Activated T-cell treated with anti-CD3 and anti-CD28 coated beads for 4 hours (primary cell): ENCODE results near the gene SUGCT.

ENCODE experiments used
- DNase-seq: peaks from one replicate; pipeline ENCODE4 v3.0.0-alpha.2; 2020

The SUGCT gene

DNA sequence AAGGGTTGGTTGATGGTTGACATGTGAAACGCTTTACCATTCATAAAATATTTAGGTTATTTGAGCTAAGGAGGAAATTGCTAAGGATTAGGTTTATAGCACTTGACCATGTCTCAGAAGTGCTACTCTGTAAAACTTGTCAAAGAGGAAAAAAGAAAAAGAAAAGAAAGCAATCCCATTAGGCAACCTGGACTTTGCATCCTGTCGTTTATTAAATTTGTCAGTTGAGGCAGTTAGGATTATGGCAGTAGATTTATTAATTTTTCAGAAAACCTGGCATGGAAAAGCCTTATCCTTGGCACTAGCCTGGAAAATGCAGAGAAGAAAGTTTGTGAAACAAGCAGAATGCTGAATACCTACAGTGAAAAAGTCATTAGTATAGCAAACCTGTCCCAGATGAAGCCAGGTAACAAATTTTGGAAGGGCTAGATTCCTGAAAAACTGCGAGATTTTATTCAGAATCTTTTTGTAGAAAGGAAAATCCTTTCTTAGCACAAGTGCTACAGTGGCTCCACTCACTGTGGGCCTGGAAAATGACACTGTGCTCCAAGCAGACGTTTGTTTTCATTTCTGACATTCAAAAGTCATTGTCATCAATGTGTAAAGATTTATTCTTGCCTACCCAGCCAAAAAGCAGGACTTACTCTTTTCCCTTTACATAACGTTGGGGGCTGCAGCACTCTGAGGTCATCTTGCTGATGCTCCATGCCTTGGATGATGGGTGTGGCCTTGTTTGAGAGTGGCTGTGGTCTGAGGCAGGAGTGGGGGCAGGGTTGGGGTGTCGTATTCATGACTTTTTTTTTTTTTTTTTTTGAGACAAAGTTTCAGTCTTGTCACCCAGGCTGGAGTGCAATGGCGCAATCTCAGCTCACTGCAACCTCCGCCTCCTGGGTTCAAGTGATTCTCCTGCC is 664.9 kb downstream of the SUGCT start:
- DNase-seq, result no peak

DNA sequence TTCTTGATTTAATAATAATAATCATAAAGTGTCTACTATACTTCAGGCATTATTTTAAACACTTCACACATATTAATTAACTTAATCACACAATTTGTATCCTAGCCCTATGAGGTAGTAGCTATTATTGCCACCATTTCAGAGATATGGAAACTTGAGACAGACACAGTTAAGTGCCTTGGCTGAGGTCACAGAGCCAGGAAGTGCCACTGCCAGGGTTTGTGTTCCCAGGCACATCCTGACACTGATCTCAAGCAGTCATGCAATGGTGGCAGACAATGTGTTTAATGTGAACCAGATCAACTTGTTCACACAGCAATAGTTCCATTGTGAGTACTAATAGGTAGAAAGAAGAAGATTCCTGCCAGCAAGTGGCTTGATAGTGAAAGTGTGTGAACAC is 666.0 kb downstream of the SUGCT start:
- DNase-seq, result no peak

DNA sequence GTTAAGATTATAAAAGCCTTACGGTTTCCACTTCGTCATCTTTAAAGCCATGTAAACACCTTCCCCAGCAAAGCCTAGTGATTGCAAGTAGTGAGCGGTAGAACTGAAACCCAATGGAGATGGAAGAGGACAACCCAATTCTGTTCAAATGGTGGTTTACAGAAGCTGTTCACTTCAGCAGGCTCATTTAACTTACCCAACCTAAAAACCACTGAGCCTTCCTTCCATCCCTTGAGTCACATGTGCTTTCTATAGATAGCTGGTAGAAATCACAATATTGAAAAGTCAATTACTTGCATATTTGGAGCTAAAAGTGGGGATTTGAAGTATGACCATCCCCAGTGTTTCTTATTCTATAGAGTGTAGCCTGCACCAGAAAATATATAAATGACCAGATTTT is 667.7 kb downstream of the SUGCT start:
- no peak for DNase-seq

DNA sequence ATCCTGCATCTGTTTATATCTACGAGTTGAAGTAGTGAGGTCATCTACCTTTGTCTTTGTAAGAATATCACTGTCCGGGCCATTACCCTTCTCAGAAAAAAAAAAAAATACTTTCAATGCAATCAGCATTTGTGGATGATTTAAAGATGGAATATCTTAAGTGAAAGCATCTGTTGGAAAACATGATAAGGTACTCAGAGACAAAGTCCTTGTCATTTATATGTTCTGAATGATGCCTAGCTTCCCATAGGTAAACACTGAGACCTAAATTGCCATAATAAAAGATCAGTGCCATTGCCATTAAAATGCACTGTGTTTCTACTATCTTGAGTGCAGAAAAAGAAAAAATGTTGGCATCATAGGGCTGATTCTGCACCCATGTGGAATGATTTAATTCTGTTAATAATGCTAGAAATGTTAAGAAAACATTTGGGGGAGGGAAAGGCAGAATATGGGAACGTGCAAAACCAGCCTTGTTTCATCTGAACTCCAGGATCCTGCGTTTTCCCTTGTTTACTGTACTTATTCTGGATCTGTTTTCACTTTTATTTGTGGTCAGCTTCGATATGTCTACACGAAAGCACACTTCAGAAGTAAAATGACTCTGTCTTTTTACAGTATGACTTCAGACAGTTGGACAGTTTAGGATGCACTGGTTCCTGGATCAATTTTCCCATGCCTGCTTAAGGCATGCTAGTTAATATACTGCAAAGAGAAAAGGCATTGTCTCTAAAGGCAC is 669.8 kb downstream of the SUGCT start:
- DNase-seq, result no peak

DNA sequence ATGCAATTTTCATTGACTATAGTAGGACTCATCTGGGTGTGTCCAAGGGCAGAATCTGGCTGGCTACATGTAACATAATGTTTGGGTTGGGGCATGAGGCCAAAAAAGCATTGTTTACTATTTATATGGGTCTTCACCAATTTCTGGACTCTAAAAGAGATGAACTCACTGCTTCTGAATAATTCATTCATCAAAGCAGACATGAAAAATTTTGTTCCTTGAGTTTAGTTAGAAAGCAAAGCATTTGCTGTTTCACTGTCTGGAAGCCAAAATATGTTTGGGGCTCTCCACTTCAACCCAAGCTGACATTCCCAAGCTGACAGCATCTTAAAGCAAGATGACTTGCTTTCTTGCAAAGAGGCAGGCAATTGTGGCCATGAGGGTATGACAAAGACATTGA is 670.6 kb downstream of the SUGCT start:
- DNase-seq, result no peak

DNA sequence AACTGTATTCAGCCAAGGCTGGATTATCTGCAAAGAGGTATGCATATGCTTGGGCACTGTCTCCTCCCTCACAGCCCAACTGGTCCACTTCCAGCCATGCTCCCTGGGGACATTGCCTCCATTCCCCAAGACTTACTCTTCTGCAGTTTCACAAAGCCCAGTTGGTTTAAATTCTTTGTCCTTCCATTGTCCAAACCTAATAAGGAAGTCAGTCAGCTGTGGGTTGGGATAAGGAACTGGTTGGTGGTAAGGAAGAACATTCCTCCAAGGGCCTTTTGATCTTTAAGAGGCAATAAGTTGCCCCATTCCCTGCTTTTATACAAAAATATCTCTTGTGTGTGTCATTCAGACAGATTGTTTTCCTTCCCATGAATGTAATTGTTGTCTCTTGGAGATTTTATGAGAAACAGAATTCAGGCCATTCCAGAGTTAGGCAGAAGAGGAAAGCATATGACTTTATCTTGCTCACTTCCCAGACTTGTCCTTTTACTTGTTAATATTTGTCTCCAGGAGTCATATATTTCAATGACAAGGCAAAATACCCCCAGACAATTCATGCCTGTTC is 673.7 kb downstream of the SUGCT start:
- DNase-seq, result no peak

DNA sequence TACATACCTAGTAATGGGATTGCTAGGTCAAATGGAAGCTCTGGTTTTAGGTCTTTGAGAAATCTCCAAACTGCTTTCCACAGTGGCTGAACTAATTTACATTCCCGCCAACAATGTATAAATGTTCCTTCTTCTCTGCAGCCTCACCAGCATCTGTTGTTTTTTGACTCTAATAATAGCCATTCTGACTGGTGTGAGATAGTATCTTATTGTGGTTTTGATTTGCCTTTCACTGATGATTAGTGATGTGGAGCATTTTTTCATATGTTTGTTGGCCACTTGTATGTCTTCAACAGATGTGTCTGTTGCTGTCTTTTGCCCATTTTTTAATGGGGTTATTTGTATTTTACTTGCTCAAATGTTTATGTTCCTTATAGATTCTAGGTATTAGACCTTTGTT is 675.5 kb downstream of the SUGCT start:
- no peak for DNase-seq

DNA sequence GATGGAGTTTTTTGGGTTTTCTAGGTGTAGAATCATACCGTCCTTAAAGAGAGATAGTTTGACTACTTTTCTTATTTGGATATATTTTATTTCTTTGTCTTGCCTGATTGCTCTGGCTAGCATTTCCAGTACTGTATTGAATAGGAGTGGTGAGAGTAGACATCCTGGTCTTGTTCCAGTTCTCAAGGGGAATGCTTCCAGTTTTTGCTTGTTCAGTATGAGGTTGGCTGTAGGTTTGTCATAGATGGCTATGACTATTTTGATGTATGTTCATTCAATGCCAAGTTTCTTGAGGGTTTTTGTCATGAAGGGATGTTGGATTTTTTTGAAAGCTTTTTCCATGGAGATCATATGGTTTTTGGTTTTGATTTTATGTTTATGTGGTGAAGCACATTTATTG is 676.9 kb downstream of the SUGCT start:
- DNase-seq, result no peak

DNA sequence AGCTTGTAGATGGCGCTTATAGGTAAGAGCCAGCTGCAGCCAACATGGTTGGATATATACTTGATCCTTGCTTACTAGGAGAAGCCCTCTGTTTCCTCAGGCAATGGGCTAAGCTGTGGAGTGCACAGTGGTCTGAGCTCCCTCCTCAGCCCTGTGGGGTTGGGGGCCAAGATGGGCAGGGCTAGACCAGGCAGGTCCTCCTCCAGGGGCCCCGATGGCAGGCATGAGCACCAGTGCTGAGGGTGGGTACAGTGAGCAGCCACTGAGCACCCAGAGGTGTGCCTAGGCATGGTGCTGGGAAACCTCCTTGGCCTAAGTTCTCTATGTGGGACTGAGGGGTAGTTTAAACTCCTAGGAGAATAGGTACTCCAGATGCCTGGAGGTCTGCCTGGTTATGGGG is 680.2 kb downstream of the SUGCT start:
- DNase-seq, result no peak

DNA sequence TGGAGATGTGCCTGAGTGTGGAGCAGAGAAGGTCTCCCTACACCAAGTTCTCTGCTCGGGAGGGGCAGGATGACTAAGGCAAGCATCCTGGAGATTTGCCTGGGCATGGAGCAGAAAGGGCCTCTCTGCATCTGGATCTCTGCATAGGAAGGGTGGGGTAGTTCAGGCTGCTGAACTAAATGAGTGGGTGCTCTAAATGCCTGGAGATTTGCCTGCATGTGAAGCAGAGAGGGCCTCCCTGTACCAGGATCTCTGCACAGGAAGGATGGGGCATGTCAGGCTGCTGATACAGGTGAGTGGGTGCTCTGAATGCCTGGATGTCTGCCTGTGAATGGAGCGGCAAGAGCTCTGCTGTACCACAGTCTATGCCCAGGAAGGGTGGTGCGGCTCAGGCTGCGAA is 680.7 kb downstream of the SUGCT start:
- DNase-seq, result no peak

DNA sequence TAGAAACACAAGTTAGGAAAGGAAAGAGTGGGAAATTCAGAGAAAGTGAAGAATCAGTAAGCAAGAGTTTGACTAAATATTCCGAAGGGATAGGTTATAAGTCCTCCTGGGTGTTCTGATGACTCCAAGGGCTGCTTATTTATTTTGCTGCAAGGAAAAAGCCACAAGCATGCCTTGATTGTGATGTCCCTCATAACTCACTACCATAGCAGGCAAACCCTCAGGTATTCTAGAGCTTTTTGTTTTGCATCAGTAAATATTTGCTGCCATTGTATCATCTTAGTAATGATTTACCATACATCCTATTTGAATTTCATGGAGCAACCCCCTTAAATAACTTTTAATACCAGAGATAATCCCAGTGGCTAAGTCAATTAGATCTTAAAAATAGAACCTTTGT is 688.1 kb downstream of the SUGCT start:
- no peak for DNase-seq

DNA sequence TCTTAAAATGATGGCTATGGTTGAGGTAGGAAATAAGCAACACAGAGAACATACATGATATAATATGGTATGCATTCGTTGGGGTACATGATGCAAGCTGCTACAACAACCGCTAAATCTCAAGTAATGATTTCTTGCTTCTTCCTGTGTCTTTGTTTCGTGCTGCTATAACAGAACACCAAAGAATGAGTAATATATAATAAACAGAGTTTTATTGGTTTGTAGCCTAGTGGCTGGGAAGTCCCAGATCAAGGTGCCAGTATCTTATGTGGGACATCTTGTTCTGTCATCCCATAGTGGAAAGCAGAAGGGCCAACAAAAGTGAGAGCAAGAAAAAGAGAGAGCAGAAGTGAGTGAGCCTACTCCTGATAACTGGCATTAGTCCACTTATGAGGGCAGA is 689.7 kb downstream of the SUGCT start:
- DNase-seq, result no peak

DNA sequence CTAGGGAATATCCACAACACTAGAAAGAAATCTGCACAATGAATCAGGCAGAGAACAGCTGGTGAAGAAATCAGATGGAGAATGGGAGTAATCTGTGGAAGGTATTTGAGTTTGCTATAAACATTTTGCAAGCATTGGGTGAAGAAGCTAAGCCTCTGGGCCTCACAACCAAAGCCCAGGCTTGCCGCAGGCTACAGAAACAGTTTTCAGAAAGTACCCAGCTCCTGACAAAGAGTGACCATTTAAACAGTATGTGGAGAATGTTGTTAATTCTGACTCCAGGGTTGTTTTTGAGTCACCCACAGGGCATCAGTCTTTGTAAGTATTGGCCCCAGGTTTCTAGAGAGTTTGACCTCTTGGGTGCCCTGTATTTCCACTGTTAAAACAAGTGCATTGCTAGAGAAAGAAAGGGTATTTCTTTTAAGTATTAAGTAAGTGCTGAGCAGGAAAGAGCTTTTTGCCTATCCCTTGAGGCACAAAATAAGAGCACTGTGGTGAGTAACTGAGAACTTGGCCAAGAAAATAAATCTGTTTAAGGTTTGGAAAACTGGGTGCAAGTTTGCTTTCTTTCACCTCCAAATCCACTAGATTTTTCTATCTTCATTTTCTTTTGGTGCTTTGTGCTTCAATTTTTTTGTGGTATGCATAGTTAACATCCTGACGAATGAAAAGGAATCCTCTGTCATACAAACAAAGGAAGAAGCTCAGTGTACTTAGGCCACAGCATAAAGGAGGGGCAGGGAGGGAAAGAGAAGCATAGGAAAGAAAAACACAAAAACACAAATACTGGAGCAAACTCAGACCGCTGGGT is 691.8 kb downstream of the SUGCT start:
- DNase-seq, result no peak

DNA sequence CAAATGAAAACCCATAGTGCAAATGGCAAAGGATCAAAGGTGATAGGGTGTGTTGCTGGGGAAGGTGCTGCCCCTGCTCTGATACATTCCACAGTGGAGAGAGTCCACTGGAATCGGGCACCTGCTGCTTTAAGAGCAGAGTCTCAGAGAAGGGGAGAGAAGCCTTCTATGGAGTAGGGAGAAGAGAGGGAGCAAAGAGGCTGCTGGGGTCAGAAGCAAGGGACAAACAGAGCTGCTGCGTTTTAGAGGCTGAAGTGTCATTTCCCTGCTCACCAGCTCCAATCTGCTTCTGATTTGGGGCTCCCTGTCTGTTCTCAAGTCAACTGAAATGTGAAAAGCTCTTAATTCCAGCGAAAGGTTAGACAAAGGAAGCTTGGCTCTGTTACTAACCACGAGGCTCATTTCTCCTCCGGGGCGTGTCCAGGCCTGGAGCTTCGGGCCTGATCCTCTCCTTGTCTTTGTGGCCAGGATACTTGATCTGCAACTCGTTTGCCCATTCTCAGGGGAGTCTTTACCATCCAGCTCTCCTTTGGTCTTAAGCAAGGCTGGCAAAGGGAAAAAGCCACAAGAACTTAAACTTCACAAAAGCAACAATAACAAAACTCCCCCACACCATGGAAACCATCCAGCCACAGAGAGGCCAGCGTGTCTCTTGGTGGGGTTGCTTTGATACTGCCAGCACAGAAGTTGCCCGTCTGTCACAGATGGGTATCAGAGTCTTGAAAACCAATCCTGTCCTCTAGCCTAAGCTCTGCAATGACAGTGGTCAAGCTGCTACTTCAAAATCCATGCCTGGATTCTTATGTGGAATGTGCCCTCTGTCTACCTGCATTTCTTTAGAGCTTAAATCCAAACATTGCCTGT is 692.6 kb downstream of the SUGCT start:
- DNase-seq, result no peak

DNA sequence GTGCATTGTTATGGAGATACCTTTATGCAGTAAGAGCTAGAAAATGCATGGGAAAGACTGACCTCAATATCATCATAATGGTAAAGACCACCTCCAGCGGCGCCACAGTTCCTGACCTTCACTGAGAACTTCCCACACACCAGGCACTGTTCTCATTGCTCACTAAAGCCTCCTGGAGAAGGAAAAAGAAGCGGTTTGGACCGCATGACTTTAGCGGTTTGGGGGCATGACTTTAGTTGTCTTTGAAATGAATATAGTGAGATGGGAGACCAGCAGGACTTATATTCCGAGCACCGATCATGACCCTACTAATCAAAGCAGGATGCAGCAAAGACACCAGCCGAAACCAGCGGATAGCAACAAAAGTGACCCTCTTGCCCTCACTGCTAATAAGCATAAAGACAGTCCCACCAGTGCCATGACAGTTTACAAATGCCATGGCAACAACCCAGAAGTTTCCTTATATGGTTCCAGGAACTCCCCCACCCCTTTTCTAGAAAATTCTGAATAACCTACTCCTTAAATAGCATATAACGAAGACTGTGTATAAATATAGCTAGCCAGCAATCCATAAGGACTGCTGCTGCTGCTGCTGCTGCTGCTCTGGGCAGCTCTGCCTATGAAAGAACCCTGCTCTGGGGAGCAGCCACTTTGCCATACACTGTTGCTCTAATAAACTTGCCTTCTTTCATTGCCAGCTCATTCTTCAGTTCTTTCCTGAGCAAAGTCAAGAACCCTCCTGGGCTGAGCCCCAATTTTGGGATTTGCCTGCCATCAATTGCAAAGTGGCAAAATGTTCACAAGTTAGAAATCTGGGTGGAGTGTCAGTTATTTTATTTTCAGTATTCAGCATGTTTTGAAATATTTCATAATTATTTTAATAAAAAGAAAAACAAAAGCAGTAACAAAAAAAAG is 694.1 kb downstream of the SUGCT start:
- no peak for DNase-seq

DNA sequence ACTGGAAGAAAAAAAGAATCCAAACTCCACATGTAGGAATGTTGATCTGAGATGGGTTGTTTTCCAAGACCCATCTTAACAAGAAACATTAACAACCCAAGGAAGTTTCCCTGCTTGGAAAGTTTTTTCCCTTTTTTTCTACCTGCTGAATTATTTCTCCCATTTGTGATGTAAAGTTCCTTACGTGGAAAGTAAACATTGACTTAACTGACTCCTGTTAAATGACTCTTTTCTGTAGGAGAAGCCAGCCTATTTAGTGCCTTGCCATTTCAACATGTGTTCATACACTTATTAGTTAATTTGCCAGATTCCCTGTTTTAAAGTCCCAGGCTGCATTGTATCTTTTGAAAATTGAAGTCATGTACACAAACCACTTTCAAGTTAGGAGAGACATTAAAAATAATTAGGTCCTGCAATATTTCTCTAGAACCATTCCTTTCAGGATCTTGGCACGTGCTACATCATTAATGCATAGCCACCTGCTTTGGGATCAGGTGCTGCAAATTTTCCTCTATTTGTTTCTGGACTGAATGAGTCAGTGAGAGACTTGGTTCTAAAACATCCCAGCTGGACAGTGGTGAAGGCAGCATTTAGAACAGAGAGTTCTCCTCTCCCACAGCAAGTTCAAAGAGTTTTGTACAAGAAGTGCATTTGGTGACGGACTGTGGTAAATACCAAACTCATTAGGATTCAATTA is 698.5 kb downstream of the SUGCT start:
- DNase-seq, result no peak

DNA sequence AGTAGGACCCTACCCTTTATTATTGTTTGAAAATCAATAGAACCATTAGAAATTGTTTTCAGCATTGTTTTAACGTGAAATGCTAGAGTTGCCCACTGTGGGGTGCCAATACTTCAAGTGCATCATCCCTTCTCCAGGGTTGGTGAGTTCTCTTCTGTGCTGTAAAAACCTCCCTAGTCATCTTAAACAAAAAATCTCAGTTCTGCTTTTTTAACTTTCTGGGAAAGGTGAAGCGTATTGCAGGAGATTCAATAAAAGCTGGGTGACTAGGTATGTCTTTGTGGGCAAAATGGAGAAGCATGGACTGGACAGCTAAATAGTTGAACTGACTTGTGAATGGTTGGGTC is 699.1 kb downstream of the SUGCT start:
- DNase-seq, result no peak

DNA sequence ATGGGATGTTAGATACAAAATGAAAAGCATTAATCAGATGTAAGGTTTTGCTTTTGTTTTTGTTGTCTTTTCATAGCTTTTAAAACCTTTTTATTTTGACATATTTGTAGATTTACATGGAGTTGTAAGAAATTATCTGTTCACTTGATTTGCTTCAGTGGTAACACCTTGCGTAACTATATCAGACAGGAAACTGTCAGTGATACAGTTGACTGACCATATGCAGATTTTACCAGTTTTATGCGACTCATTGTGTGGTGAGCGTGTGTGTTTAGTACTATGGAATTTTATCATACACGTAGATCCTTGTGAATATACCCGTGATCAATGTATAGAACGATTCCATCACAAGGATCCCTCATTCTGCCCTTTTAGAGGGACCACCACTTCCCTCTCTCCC is 701.4 kb downstream of the SUGCT start:
- DNase-seq, result no peak

DNA sequence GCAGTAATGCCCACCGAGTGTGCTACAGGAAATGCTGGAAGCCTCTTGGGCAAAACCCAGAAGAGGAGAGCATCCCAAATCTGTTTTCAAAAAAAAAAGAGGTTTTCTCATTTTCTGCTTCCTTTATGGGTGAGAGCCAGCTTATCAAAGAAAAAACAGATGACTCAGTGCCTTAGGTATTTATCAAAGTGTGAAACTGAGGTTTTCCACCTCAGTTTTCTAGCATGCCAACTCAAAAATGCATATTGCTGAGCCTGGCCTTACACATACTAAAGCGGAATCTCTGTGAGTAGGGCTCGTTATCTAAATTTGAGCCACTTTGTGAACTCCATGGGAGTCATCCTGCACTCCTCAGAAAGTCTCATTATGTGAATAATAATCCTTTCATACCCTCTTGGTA is 705.1 kb downstream of the SUGCT start:
- DNase-seq, result no peak

DNA sequence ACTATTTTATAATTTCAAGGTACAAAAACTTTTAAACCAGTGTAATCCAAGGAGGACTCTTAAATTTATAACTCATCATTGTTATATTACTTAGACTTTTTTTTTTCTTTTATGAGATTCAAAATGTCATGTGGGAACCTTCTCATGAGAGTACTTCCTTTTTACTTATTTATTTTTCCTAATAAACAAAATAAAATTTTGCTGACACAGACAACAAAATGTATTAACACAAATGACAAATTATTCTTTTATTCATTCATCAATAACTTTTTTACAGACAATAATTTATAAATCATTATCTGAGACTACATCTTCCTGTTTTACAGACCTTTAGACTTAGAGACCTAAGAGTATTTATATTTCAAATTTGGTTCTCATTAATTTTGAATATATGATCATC is 706.2 kb downstream of the SUGCT start:
- no peak for DNase-seq

DNA sequence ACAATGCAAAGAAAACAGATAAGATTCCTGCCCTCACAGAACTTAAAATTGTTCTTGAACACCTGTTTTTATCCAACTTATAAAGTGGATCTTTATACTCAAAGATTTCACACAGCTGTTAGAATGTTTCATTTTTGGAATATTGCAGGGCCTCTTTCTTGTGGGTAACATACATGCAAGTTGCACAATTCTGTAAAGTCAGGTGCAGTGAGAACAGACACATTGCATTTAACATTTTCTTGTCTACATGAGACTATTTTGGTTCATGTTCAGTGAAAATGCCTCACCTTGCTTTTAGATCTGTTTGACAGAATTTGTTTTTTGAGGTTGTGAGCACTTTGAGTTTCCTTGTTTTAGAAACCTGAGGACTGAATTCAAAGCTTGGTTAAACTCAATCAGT is 707.8 kb downstream of the SUGCT start:
- no peak for DNase-seq
